Naive thymus-derived CD8-positive, alpha-beta T cell (primary cell): Measurements from ENCODE around the gene UBXN10. TPM values are rescaled to one million over a fixed set of nuclear protein-coding genes. Genes with fewer than 3 reads are reported as not detected.

Source experiments
- ATAC-seq, 2 donors: fragments of 150-1000 bp; cut with Tn5 transposase in 1 of 2; sonication (Bioruptor Pico), chemical (Tn5 transposase) in 1 of 2; 1 replicate in 1 of 2; 2 replicates in 1 of 2; pipeline ENCODE4 v1.10.0; 2021; ENCODE audit warnings: mild to moderate bottlenecking in 2 of 2, moderate library complexity in 2 of 2
- POLR2A ChIA-PET: fragments of 350-600 bp; sonication (Branson Sonifier 250); formaldehyde crosslinking; loops from one replicate; lab custom pipeline; 2021; ENCODE audit warnings: antibody characterized with exemption; lab: Charles Lee
- DNase-seq, 10 donors: peaks; one replicate each; pipeline versions ENCODE4 v3.0.0 to v3.0.0-alpha.2; 2020 to 2022
- H3K27ac Mint-ChIP-seq, 10 donors: one replicate each; pipeline ENCODE4 v1.8.0; 2020 to 2022; ENCODE audit warnings: mild to moderate bottlenecking in 10 of 10, mixed read lengths in 10 of 10, moderate library complexity in 4 of 10, inconsistent platforms in 1 of 10
- H3K27me3 Mint-ChIP-seq, 5 donors: one replicate each; pipeline ENCODE4 v1.8.0; 2021 to 2022; ENCODE audit warnings: mixed read lengths in 5 of 5
- H3K36me3 Mint-ChIP-seq, 3 donors: one replicate each; pipeline ENCODE4 v1.8.0; 2020 to 2022; ENCODE audit warnings: mixed read lengths in 3 of 3, mild to moderate bottlenecking in 2 of 3, inconsistent platforms in 1 of 3
- H3K4me1 Mint-ChIP-seq, 4 donors: one replicate each; pipeline ENCODE4 v1.8.0; 2021 to 2022; ENCODE audit warnings: mixed read lengths in 4 of 4
- H3K4me3 Mint-ChIP-seq, 10 donors: one replicate each; pipeline ENCODE4 v1.8.0; 2020 to 2022; ENCODE audit warnings: mild to moderate bottlenecking in 10 of 10, mixed read lengths in 10 of 10, moderate library complexity in 6 of 10, inconsistent platforms in 1 of 10
- H3K9me3 Mint-ChIP-seq, 9 donors: one replicate each; pipeline ENCODE4 v1.8.0; 2020 to 2022; ENCODE audit warnings: mixed read lengths in 9 of 9, mild to moderate bottlenecking in 3 of 9, inconsistent platforms in 1 of 9, moderate library complexity in 1 of 9
- polyA plus RNA-seq, 3 donors: library from polyadenylated mRNA; unstranded; fragments of 300-500 nt; fragmentation: Illumina TruSeq; gene quantifications; one replicate each; pipeline ENCODE4 v1.2.3, GENCODE V29; 2021
- total RNA-seq, 8 experiments: library from RNA in 2 of 8; stranded (reverse) in 2 of 8; gene quantifications; one replicate each; pipeline ENCODE4 v1.2.3 and lab custom pipeline; 2021 to 2026

UBXN10 gene, protein sequence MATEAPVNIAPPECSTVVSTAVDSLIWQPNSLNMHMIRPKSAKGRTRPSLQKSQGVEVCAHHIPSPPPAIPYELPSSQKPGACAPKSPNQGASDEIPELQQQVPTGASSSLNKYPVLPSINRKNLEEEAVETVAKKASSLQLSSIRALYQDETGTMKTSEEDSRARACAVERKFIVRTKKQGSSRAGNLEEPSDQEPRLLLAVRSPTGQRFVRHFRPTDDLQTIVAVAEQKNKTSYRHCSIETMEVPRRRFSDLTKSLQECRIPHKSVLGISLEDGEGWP
- total RNA-seq (not detected), polyA plus RNA-seq (under 1 TPM; 0.04 to 0.30 (median 0.07) TPM), total RNA-seq (lab: John Stamatoyannopoulos, UW) (0 to 0.98 (median 0.32) reads per million in 6 experiments)

DNA sequence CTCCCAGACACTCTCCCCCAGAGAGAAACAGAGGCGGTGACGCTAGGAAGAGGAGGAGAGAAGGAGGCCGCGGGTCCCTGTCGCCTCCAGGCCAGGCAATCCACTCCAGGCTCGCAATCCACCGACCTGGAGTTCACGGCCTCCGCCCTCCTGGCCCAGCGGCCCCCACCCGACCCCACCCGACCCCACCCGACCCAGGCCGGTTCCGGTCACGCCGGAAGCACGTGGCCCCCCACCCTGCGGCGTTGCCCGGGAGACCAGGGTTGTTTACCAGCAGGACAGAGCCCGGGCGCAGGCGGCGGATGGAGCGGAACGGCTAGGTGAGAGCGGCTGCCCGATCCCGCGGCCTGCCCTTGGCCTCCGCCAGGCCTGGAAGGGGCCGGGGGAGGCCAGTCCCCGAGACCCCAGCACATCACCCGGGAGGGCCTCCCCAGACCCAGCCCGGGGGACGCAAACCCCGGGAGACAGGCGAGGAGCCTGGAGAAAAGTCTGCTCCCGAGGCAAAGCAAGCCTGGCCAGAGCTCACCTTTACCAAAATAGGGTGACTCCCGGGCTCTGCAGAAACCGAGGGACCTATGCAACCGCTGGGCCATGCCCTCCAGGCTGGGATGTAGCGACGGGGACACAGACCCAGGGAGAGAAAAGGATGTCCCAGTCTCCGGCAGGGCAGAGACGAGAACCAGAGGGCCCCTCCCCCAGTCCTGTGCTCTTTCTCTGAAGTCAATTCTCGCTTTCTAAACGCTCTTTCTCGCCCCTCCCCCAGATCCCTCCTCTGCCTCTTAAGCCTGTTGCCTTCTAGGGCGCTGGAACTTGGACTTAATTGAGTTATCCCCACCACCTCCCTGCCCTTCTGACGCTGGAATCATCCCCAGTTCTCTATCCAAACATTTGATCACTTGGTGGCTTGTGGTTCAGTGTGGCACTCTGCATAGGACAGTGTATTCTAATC lies at the start of gene UBXN10, which contains the start of gene PLA2G2C:
UBXN10 (plus strand) TSS at position 263 of the 949 bp plus-strand sequence. CDS start 4,466 bp downstream, outside the sequence.
PLA2G2C (minus strand) TSS at position 685 of the 949 bp plus-strand sequence. CDS start 9,155 bp downstream, outside the sequence.
- DNase-seq (peak in 9 of 10 donors; percentile 13 to 69 (median 23)), ATAC-seq (peak; percentile 46 to 49)
- Mint-ChIP-seq H3K4me1 (peaks cover 32 to 50% (median 46%) of the 10 kb centered on the region in 4 donors), H3K36me3 (no peaks in the 10 kb centered on the region), H3K27ac (peak within 1 kb of the TSS; percentile 58 to 91 (median 83)), H3K9me3 (no peaks in the 10 kb centered on the region), H3K4me3 (peak within 1 kb of the TSS; percentile 71 to 92 (median 84)), H3K27me3 (peaks cover 0 to 9% (median 2%) of the 10 kb centered on the region in 5 donors)
- POLR2A ChIA-PET: no interaction called here

DNA sequence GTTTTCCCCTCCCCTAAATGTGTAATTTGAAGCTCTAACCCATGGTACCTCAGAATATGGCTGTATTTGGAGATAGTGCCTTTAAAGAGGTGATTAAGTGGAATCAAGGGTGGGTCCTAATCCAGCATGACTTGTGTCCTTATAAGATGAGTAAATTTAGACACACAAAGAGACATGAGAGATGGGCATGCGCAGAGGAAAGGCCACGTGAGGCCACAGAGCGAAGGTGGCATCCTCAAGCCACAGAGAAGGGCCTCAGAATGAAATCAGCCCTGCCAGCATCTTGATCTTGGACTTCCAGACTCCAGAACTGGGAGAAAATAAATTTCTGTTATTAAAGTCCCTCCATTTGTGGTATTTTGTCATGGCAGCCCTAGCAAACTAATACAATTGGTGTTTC lies 49.6 kb upstream of the UBXN10 start:
- Mint-ChIP-seq H3K9me3 (peaks cover 0 to 2% (median 0%) of the 10 kb centered on the region in 9 donors), H3K4me1 (peaks cover 0 to 2% (median 0%) of the 10 kb centered on the region in 4 donors), H3K27ac (no peak overlapping the region), H3K27me3 (peaks cover 16 to 39% (median 20%) of the 10 kb centered on the region in 5 donors), H3K36me3 (no peaks in the 10 kb centered on the region), H3K4me3 (no peak overlapping the region)
- ATAC-seq (no peak), DNase-seq (no peak)
- POLR2A ChIA-PET: no interaction called here

DNA sequence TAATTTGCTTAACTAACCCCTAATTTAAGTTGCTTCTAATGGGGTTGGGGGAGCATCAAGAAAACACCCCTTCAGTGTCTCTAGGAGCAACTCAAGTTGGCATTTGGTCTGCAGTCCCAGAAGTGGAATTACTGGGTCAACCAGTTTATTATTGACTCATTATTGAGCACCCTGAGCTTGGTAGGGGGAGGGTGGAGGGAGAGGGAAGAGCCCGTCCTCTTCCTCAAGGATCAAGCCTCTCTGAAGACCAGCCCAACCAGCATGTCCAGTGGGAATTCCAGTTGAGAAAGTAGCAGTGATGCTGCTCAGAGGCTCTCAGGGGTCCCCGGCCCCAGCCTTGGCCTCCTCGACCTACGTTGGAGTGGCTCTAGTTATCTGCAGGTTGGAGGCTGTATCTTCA lies 48.8 kb upstream of the UBXN10 start:
- peaks cover 17 to 31% (median 21%) of the 10 kb centered on the region in 5 donors for H3K27me3 Mint-ChIP-seq
- DNase-seq (no peak), ATAC-seq (no peak)
- H3K36me3 Mint-ChIP-seq: no peaks in the 10 kb centered on the region
- no peaks in the 10 kb centered on the region for H3K9me3 Mint-ChIP-seq
- POLR2A ChIA-PET: no interaction called here
- H3K4me1 Mint-ChIP-seq: peaks cover 0 to 2% (median 0%) of the 10 kb centered on the region in 4 donors
- no peak overlapping the region for H3K27ac Mint-ChIP-seq
- H3K4me3 Mint-ChIP-seq: no peak overlapping the region

DNA sequence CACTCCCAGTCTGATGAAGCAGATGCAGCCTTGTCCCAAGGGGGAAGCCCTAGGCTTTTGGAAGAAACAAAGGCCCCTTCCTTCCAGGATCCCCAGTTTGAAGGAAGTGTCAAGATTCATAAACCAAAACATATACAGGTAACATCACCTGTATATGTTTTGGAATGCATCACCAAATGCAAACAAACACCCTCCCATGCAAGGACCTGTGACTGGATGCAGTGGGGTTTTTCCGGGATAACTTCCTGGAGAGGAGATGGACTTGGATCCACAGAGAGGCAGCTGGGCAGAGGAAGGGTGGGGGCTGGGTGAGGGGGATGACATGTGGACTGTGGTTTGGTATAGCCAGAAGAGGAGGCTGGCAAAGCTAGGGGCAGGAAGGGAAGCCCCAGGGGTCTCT lies 48.3 kb upstream of the UBXN10 start:
- Mint-ChIP-seq H3K4me3 (no peak overlapping the region), H3K36me3 (no peaks in the 10 kb centered on the region), H3K27me3 (peaks cover 15 to 26% (median 21%) of the 10 kb centered on the region in 5 donors), H3K27ac (no peak overlapping the region), H3K9me3 (no peaks in the 10 kb centered on the region), H3K4me1 (peaks cover 0 to 2% (median 0%) of the 10 kb centered on the region in 4 donors)
- no peak for ATAC-seq
- DNase-seq: no peak
- POLR2A ChIA-PET: no interaction called here

DNA sequence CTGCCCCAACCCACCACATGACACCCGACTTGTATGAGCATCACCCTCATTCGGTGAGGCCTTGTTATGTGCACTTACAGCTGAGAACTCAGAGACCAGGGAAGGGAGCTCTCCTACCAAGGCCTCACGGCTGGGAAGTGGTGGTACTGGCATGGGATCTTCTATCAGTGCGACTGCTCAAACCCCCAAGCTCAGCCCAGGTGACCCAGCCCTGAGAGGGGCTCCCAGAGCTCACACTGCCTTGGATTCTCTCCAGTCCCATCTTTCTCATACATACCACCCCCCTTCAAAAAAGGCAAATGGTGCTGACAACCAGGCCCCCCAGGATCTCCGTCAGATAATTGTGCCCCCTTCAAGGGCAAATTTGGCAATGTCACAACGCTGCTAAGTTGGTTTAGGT lies 47.5 kb upstream of the UBXN10 start:
- DNase-seq (no peak), ATAC-seq (no peak)
- Mint-ChIP-seq H3K9me3 (no peaks in the 10 kb centered on the region), H3K27me3 (peaks cover 12 to 26% (median 21%) of the 10 kb centered on the region in 5 donors), H3K36me3 (no peaks in the 10 kb centered on the region), H3K4me1 (peaks cover 0 to 2% (median 0%) of the 10 kb centered on the region in 4 donors), H3K27ac (no peak overlapping the region), H3K4me3 (no peak overlapping the region)
- POLR2A ChIA-PET: no interaction called here

DNA sequence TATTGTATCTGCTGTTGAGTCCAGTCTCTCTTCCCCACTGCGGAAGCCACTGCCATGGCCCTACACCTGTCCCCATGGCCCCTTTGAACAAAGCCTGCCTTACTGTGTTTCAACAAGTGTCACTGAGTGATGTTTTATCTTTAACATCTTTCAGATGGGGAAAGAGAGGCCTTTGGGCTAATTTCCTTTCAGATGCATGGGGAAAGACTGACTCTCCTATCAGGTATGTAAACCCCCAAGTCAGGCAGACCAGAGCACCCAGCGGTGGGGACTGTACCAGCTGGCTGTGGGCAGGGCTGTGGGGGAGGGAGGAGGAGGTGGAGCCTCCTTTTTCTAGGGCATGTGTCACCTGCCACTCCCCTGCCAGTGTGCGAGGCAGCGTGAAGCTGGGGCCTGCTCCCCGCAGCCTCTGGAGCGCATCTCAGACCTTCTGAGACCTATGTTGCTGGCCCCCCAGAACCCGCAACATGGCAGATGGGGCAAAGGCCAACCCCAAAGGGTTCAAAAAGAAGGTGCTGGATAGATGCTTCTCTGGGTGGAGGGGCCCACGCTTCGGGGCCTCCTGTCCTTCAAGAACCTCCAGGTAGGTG lies 46.8 kb upstream of the UBXN10 start, which contains the start of gene PLA2G2F:
PLA2G2F (plus strand) TSS at position 363 of the 590 bp plus-strand sequence; CDS start at position 468, 105 bp downstream.
- Mint-ChIP-seq H3K4me3 (no peak within 1 kb of the TSS), H3K36me3 (no peaks in the 10 kb centered on the region), H3K9me3 (no peaks in the 10 kb centered on the region), H3K27ac (no peak within 1 kb of the TSS), H3K4me1 (peaks cover 0 to 2% (median 0%) of the 10 kb centered on the region in 4 donors), H3K27me3 (peaks cover 11 to 25% (median 19%) of the 10 kb centered on the region in 5 donors)
- POLR2A ChIA-PET: no interaction called here
- ATAC-seq: no peak
- no peak for DNase-seq

DNA sequence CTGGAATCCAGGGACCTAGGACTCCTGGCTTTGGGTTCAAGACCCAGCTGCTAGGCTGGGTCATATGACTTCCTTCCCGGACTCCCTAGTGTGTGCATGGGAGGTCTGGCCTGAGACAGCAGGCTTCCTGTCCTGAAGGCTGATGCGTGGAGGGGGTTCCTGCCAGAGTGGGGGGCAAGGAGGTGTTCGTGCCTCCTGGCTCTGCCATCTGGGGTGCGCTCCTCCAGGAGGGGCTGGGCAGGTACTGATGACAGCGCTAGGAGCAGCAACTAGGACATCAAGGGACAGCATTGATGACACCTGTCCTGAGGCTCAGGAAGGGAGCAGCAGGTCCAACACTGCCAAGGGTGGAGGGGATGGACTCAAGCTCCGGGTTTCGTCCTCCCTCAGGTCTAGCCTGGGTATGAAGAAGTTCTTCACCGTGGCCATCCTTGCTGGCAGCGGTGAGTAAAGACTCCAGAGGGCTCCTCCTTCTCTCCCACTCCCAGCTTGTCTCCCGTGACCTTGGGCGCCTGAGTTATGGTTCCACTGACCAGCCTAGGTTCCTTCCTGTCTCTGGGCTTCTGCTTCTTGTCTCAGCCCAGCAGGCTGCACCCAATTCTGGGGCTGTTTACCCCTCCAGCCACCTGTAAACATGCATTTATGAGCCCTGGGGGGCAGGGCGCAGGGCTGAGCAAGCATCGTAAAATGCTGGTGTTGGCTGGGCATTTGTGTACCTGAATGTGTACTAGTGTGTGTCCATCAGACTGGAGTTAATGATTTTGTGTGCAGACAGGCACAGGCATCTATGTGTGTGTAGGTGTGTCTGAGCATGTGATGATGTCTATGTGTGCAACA lies 45.9 kb upstream of the UBXN10 start:
- no peak overlapping the region for H3K27ac Mint-ChIP-seq
- H3K36me3 Mint-ChIP-seq: no peaks in the 10 kb centered on the region
- H3K27me3 Mint-ChIP-seq: peaks cover 10 to 25% (median 15%) of the 10 kb centered on the region in 5 donors
- POLR2A ChIA-PET: no interaction called here
- DNase-seq (no peak), ATAC-seq (no peak)
- no peak overlapping the region for H3K4me3 Mint-ChIP-seq
- peaks cover 0 to 2% (median 0%) of the 10 kb centered on the region in 4 donors for H3K4me1 Mint-ChIP-seq
- no peaks in the 10 kb centered on the region for H3K9me3 Mint-ChIP-seq

DNA sequence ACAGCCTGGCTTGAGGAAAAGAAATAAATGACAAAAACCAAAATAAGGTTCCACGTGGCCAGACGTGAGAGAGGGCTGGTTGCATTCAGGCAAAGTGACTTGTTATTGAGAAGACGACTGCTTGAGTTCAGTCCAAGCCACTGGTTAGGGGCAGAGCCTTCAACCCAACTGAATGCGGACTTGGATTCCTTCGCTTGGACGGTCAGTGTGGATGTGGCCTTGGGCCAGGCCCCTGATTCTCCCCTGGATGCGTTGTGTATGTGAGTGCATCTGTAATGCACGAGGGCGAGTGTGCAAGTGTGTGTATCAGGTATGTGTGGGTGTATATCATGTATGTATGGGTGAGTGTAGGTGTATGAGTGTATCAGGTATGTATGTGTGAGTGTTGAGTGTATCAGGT lies 44.9 kb upstream of the UBXN10 start:
- Mint-ChIP-seq H3K27ac (no peak overlapping the region), H3K27me3 (peaks cover 6 to 25% (median 15%) of the 10 kb centered on the region in 5 donors), H3K4me3 (no peak overlapping the region), H3K36me3 (no peaks in the 10 kb centered on the region), H3K9me3 (no peaks in the 10 kb centered on the region), H3K4me1 (peaks cover 0 to 2% (median 0%) of the 10 kb centered on the region in 4 donors)
- ATAC-seq: no peak
- POLR2A ChIA-PET: no interaction called here
- DNase-seq: no peak

DNA sequence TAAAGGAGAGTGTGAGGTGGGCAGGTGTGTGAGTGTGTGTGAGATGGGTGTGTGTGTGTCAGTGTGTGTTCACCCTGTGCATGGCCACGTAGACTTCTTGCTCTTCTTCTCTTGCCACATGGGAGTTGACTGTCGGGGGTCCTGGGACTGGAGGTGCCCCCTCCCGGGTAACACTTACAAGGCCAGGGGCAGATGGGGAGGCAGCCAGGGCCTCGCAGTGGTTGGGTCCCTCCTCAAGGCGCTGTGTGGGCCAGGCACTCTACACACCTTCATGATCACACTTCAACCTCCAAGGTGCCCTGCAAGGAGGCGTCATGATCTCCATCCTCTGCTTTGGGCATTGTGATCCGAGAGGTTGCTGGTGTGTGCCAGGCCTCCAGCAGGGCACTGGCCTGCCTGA lies 44.4 kb upstream of the UBXN10 start:
- Mint-ChIP-seq H3K27me3 (peaks cover 6 to 25% (median 15%) of the 10 kb centered on the region in 5 donors), H3K4me3 (no peak overlapping the region), H3K36me3 (no peaks in the 10 kb centered on the region), H3K27ac (no peak overlapping the region), H3K9me3 (no peaks in the 10 kb centered on the region), H3K4me1 (peaks cover 0 to 2% (median 0%) of the 10 kb centered on the region in 4 donors)
- no peak for ATAC-seq
- POLR2A ChIA-PET: no interaction called here
- DNase-seq: no peak

DNA sequence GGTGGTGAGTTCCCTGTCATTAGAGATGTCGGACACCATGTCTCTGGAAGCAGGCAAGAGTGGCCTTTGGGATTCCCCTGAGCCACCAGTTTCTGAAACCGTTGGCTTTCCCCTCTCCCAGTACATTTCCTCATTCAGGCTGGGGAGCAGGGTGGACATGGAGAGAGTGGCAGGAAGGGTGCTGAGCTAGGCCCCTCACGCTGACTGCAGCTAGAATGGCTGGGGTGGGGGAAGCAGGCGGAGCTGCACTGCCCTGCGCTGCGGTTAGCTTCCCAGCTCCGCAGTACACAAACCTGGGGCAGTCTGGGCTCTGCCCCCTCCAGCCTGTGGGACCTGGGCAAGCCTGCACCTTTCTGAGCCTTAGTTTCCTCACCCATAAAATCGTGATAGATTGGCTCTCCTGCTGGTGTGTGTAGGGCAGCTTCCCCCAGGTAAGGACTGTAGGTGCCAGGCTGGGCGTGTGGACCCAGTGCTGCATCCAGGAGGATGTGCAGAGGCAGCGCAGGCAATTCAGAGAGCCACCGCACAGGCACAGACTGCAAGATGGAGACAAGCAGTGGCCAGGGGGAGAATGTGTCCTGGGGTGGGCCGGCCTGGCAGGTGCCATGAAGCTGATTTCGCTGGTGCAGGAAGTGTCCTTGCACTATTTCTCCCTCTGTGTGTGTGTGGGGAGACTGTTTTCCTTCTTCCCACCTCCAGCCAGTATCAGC lies 43.7 kb upstream of the UBXN10 start:
- H3K27me3 Mint-ChIP-seq: peaks cover 6 to 25% (median 15%) of the 10 kb centered on the region in 5 donors
- H3K4me3 Mint-ChIP-seq: no peak overlapping the region
- H3K27ac Mint-ChIP-seq: no peak overlapping the region
- peaks cover 0 to 2% (median 0%) of the 10 kb centered on the region in 4 donors for H3K4me1 Mint-ChIP-seq
- DNase-seq: no peak
- no peaks in the 10 kb centered on the region for H3K36me3 Mint-ChIP-seq
- POLR2A ChIA-PET: no interaction called here
- H3K9me3 Mint-ChIP-seq: no peaks in the 10 kb centered on the region
- ATAC-seq: no peak

DNA sequence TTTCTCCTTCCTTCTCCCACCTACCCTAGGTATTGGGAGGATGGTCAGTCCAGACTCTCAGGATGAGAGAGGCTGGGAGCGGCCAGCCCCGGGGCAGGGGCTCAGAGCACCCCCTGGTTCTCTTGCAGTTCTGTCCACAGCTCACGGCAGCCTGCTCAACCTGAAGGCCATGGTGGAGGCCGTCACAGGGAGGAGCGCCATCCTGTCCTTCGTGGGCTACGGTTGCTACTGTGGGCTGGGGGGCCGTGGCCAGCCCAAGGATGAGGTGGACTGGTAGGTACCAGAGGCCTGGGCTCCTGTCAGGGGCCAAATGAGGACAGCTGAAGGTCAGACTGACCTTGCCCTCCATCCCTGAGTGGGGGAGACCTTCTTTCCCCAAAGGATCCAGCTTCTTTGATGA lies 42.6 kb upstream of the UBXN10 start:
- POLR2A ChIA-PET: no interaction called here
- Mint-ChIP-seq H3K27ac (no peak overlapping the region), H3K9me3 (no peaks in the 10 kb centered on the region), H3K4me3 (no peak overlapping the region), H3K4me1 (no peaks in the 10 kb centered on the region), H3K36me3 (no peaks in the 10 kb centered on the region), H3K27me3 (peaks cover 4 to 20% (median 8%) of the 10 kb centered on the region in 5 donors)
- ATAC-seq: no peak
- DNase-seq: no peak
